Mammary epithelial cell (primary cell): ENCODE results near the gene BRF1.

Source experiments
- CTCF ChIP-seq, 2 donors: IDR thresholded peaks in 1 of 2; conservative IDR thresholded peaks in 1 of 2; 2 replicates each; pipeline ENCODE4 v1.5.1; 2011 to 2012; ENCODE audit warnings: inconsistent platforms in 2 of 2, low read length in 2 of 2, mild to moderate bottlenecking in 2 of 2, control low read depth in 1 of 2, low read depth in 1 of 2; ENCODE audit not compliant: insufficient read depth in 1 of 2; ENCODE audit errors: extremely low read depth in 1 of 2
- EZH2 ChIP-seq: IDR thresholded peaks from 2 replicates; pipeline ENCODE4 v1.6.1; 2012; ENCODE audit warnings: low read length, inconsistent platforms, borderline replicate concordance

GRCh38 chr14:105251920-105252319, 48.9 kb downstream of the BRF1 start:
- no peak for TF ChIP-seq CTCF (conservative IDR thresholded peaks at IDR 0.05 in 1 of 2, IDR thresholded peaks at IDR 0.05 in 1 of 2; ENCODE audit: extremely low read depth in 1 of 2, insufficient read depth in 1 of 2, low read depth in 1 of 2, low read length in 2 of 2)
- TF ChIP-seq EZH2 = no peak
